Left ventricle myocardium inferior (tissue), 1 donor: ENCODE data around the gene ACTR1B. TPM values are rescaled to one million over a fixed set of nuclear protein-coding genes. Genes with fewer than 3 reads are reported as not detected.

ENCODE experiments used
- DNase-seq: peaks from one replicate; pipeline ENCODE4 v3.0.0-alpha.2; 2020
- H3K27ac ChIP-seq: fragments of 200-600 bp; replicated peaks from 2 replicates; pipeline ENCODE4 v1.8.0; 2021
- H3K27me3 ChIP-seq: fragments of 200-600 bp; 2 replicates; pipeline ENCODE4 v1.8.0; 2021; ENCODE audit warnings: low read depth
- H3K36me3 ChIP-seq: fragments of 200-600 bp; 2 replicates; pipeline ENCODE4 v1.8.0; 2021
- H3K4me1 ChIP-seq: fragments of 200-600 bp; 2 replicates; pipeline ENCODE4 v1.8.0; 2021
- H3K4me3 ChIP-seq: fragments of 200-600 bp; 2 replicates; pipeline ENCODE4 v1.8.0; 2021; ENCODE audit warnings: mild to moderate bottlenecking, moderate library complexity
- H3K9me3 ChIP-seq: fragments of 200-600 bp; replicated peaks from 2 replicates; pipeline ENCODE4 v1.8.0; 2021
- CTCF ChIP-seq: fragments of 200-600 bp; IDR thresholded peaks from 2 replicates; pipeline ENCODE4 v1.8.0; 2021; ENCODE audit warnings: antibody characterized with exemption, mild to moderate bottlenecking, borderline replicate concordance
- intact Hi-C: fragments of 100-400 bp; cut with micrococcal nuclease; formaldehyde crosslinking; loops from one replicate; pipeline ENCODE4 v1.11.0; 2022
- total RNA-seq: library from RNA; stranded (reverse); fragmentation: NEBNext Ultra II Directional; extraction: Animal tissue kit (Norgen Biotek cat#: 25700); gene quantifications from one replicate; pipeline ENCODE4 v1.2.1, GENCODE V29; 2021
- donor health status: DM: no; HTN: yes; CAD: no; lungs with severe emphysema.

The ACTR1B gene
- total RNA-seq, 1 donor from 2014 or later, result 65.2 TPM

GRCh38 chr2:97702731-97703470 lies 39.1 kb upstream of the ACTR1B start:
- Histone ChIP-seq H3K27ac (no peak overlapping the region), H3K4me1 (no peaks in the 10 kb centered on the region), H3K27me3 (no peaks in the 10 kb centered on the region), H3K36me3 (no peaks in the 10 kb centered on the region), H3K9me3 (no peaks in the 10 kb centered on the region), H3K4me3 (no peak overlapping the region)
- no peak for DNase-seq
- intact Hi-C loops, result no loop called here
- no peak for TF ChIP-seq CTCF

- peaks cover 2% of the 10 kb centered on the region for H3K4me1 ChIP-seq
- intact Hi-C loops, result no loop called here
- H3K36me3 ChIP-seq, result no peaks in the 10 kb centered on the region
- no peak overlapping the region for H3K4me3 ChIP-seq
- H3K27ac ChIP-seq, result no peak overlapping the region
- TF ChIP-seq CTCF, result no peak
- no peaks in the 10 kb centered on the region for H3K9me3 ChIP-seq
- H3K27me3 ChIP-seq, result no peaks in the 10 kb centered on the region
- DNase-seq, result no peak
Observed at GRCh38 chr2:97701851-97702465, 38.1 kb upstream of the ACTR1B start.

GRCh38 chr2:97701186-97701585 lies 37.3 kb upstream of the ACTR1B start:
- Histone ChIP-seq H3K27ac (no peak overlapping the region), H3K27me3 (no peaks in the 10 kb centered on the region), H3K36me3 (no peaks in the 10 kb centered on the region), H3K4me3 (no peak overlapping the region), H3K9me3 (no peaks in the 10 kb centered on the region), H3K4me1 (peaks cover 3% of the 10 kb centered on the region)
- no peak for DNase-seq
- TF ChIP-seq CTCF, result no peak
- intact Hi-C loops, result no loop called here

GRCh38 chr2:97699765-97700444 lies 36.1 kb upstream of the ACTR1B start:
- Histone ChIP-seq H3K27me3 (no peaks in the 10 kb centered on the region), H3K4me3 (no peak overlapping the region), H3K36me3 (no peaks in the 10 kb centered on the region), H3K9me3 (no peaks in the 10 kb centered on the region), H3K27ac (no peak overlapping the region), H3K4me1 (peaks cover 3% of the 10 kb centered on the region)
- peak; percentile 80 for TF ChIP-seq CTCF
- peak; percentile 46 for DNase-seq
- intact Hi-C loops, result no loop called here

GRCh38 chr2:97698530-97698929 lies 34.7 kb upstream of the ACTR1B start:
- DNase-seq, result no peak
- Histone ChIP-seq H3K4me1 (peaks cover 3% of the 10 kb centered on the region), H3K9me3 (no peaks in the 10 kb centered on the region), H3K27me3 (no peaks in the 10 kb centered on the region), H3K4me3 (no peak overlapping the region), H3K36me3 (no peaks in the 10 kb centered on the region), H3K27ac (no peak overlapping the region)
- intact Hi-C loops, result no loop called here
- no peak for TF ChIP-seq CTCF
